ENCODE data around the gene MN1.

MN1 gene

GRCh38 chr22:27825174-27825573 is 23.6 kb upstream of the MN1 start:
- no peak for DNase-seq

GRCh38 chr22:27823221-27823620 is 21.7 kb upstream of the MN1 start:
- no peak for DNase-seq

- DNase-seq: no peak
Observed at GRCh38 chr22:27820896-27821866, 19.6 kb upstream of the MN1 start.

- no peak for DNase-seq
Observed at GRCh38 chr22:27816552-27816951, 15.0 kb upstream of the MN1 start.

DNA sequence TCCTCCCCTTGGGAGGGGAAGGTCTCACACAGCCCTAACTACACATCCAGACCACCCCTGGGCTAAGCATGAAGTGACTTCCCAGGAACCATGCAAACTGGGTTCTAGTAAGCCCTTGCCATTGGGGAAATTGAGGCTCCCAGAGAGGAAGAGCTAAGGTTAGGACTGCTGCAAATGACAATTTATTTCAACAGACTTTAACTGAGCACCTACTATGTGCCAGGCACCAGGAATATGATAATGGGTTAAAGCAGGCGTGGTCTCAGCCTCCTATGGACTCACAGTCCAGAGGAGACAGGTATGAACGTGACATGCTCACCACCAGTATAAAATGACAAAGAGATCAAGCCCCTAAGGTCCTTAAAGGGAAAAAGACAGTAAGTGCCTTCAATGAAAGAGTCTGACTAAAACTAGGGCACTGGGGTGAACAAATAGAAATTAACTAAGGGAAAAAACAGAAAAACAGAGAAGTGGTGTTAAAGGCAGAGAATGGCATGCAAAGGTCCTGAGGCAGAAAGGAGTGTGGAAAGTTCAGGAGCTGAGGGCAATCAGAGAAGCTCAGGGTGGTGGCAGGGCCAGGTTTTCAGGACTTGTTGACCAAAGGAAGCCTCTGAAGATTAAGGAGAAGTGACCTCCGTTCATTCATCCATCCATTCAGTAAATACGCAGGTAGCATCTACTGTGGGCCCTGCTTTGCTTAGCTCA is 14.4 kb upstream of the MN1 start:
- DNase-seq: no peak

DNA sequence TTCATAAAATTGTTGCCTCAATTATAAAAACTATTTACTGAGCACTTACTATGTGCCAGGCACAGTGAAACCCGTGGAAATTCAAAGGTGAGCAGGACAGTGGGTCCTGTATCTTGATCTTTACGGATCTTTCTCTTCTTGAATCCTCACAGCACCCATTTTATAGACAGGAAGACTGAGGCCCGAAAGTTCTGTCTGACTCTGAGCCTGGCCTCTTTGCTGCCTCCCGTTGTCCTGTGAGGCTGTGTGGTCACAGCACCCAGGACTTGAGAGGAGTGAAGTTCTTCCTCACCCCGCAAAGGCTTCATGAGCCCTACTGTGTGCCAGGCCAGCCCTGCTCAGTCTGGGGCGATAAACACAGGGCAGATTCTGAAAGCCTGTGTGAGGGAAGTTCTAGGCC is 13.4 kb upstream of the MN1 start:
- DNase-seq: no peak

DNA sequence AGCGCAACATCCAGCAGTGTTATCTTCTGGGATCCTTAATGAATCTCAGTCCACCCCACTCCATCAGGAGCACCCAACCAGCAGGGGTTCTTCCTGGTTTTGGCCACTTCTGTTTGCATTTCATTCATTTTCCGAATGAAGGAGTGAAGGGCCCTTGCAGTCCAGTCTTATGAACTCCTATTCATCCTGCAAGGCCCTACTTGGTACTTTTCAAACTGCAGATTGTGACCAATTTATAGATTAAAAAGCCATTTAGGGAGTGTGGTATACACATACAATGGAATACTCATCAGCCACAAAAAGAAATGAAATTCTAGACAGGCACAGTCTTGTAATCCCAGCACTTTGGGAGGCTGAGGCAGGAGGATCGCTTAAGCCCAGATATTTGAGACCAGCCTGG is 10.2 kb upstream of the MN1 start:
- no peak for DNase-seq

DNA sequence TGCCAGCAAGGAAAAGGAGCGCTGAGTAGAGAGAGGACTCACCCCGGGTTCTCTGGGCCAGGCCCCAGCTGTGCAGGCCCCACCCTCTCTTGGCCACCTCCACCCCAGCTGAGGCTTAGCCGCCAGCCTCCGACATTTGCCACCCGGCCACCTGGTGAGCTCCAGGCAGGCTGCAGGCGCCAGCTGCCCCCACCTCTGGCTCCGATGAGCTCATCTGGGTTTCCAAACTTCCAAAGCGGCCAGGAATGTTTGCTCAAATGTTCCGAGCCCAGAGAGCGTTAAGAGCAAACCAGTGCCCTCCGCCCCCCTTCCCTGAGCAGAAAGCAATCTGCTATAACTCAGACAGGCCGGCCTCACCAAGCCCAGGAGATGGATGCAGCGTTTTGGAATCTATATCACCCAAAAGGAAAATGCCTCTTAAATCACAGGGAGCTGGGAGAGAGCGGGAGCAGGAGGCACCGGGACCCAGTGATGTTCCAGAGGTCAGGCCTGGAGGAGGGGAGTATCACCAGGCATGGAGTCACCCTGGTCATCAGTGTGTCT is 9.1 kb upstream of the MN1 start:
- DNase-seq: no peak

GRCh38 chr22:27809700-27810608 is 8.4 kb upstream of the MN1 start:
- no peak for DNase-seq

- no peak for DNase-seq
Observed at GRCh38 chr22:27809226-27809603, 7.7 kb upstream of the MN1 start.

GRCh38 chr22:27808451-27809225 is 7.1 kb upstream of the MN1 start:
- no peak for DNase-seq

- DNase-seq: no peak
Observed at GRCh38 chr22:27805841-27806240, 4.3 kb upstream of the MN1 start.

DNA sequence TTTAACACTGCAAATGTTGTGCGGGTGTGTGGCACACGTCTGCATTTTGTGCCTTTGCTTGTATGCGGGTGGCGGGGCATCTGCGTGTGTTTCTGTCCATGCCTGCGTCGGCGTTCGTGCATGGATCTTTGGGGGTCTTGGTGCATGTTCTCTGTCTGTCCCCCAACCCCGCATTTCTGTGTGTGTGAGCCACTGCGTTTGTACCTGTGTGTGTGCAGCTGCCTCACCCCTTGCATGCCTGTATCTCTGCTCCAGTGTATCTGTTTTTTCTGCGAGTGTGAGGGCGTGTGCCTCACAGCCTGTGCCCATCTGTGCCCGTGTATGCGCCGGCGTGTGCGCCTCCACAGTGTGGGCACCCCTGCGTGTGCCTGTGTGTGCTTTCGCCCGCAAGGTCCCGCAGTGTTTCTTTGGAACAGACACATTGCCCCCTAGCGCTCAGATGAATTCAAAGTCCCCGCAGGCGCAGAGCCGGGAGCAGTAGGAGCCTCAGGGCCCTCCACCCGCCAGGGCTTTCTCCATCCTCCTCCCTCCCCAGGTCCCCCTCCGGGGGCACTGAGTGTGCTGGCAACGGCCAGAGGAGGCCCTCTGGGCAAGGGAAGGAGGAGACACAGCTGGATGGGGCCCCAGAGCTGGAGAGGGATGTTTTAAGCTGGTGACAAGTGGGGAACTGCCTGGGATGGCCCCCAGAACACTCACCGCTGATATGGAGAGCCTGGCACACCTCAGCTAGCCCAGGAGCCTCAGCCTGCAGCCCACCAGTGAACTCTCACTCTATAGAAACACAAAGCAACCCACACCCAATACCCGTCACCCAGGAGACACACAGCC is 3.1 kb upstream of the MN1 start:
- DNase-seq: no peak

DNA sequence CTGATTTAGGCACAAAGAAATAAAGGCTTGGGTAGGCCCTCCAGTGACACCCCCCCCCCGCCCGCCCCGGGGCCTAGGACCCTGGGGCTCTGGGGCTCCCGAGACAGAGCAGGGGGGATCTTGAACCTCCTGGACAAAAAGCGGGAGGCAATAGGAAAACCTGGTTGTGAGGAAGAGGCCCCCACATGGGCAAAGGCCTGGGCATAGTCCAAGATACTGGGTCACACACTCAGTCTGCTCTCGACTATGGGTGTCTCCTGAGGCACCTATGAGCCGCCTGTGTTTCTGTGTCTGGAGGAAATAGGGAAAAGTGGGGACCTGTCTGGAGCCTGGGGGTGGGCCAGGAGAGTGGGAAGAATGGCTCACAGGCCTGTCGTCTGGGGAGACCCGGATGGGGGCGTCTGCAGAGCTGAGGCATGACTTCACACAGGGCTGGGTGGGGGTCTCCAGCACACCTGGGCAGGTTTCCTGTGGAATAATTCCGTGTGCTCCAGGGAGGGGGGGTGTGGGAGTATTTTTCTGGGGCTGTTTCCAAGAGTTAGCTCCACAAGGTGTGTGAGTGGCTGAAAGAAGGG is 2.4 kb upstream of the MN1 start:
- DNase-seq: no peak

DNA sequence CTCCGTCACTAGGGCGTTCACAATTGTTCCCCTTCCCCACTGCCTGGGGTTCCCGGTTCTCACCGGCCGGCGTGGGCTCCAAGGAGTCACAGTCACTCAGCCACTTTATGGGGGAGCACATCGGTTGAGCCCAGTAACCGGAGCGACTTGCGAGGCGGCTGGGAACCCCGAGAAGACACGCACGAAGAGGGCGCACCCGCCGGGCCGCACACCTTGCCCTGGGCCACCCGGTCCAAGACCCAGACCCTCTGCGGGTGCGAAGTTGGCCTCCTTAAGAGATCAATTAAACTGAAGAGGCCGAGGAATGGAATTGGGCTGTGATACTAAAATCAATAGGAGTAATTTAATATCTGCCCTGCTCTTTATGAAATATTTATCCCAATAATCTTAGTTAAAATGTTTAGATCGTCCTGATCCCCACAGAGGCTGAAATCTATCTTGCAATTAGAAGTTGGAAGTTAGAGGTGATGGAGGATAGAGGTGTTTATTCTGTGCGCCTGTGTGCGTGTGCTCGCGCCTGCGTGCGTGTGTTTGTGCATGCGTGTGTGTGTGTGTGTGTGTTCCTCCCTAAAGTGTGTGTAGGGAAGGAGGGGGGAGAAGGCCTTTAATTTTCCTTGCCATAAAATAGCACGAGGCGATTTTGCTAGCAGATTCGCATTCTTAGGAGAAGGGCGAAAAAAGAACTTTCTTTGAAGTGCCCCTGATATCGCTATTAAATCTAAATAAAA is 954 bp upstream of the MN1 start:
- no peak for DNase-seq

DNA sequence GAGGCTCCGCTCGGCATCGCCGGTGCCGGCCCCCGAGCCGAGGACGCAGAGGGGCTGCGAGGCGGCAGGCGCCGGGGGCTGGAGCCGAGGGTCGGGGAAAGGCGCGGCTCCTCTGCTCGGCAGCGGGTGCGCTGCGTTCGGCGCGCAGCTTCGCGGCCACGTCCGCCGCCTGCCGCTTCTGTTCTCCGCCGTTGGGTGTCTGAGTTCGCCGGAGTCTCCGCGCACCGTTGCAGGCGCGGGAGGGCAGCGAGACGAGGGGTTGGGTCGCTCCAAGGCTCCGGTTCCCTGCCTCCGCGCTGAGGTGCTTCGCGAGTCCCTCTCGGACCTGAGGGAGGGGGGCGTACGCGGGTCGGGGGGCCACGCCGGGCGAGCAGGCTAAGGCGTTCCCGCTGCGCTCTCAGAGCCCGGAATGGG is 347 bp downstream of the MN1 start:
- DNase-seq: no peak

DNA sequence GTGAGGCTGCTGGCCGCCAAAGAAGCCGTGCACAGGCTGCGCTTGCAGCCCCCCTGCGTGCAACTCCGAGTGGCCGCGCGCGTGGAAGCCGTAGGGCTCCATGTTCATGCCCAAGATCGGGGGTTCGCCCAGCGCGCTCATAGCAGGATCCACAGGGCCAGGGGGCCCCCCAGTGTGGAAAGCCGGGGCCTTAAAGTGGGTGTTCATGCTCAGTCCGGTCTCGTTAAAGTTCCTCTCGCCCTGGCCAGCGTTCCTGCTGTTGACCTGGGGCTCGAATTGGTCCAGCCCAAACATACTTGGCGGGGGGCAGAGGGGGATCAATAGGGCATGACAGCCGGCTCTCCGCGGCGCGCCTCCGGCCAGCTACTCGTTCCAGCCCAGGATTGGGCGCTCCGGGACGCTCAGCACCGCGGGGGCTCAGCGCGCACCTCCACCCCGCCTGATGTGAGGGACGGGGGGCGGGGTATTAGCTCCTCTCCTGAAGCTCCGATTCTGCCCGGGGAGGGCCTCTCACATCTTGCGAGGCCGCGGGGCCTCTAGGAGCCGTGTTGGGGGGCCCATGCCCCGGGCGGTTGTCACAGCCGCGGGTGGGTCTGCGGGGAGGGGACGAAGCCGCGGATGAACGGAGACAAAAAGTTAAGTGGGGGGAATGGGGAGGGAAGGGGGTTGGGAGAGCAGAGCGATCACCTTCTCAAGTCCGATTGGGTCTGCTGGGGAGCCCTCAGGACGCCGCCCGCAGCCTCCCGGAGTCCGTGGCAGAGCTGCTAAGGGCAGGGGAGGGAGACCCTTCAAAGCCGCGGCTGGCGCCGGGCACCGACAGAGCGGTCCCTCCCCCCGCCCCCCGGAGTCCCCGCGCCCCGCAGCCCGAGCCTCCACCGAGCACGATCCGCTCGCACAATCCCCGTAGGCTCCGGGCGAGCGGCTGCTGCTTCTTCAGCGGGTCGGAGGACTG is 1.0 kb downstream of the MN1 start:
- DNase-seq: no peak

DNA sequence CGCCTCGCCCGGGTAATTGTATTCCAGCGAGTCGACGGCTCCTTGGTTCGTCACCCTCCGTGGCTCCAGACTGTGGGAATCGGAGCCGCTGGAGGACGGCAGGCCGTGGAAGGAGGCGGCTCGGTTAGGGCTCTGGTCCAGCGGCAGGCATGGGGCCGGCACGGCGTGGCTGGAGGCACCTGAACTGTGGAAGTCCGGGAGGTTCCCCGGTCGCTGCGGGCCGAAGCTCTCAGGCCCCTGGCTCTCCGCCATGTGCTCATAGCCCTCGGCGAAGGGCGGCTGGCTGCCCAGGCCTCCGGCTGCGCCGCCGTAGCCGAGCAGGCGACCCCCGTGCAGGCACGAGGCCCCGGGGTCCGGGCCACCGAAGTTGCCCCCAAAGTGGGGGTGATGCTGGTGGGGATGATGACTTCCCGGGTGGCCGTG is 1.7 kb downstream of the MN1 start:
- DNase-seq: no peak

Data from GF-D8 (cell line).